Fibroblast of peridontal ligament (primary cell): ENCODE results near the gene A3GALT2.
A peak's percentile ranks its signal among the peaks of the same experiment; 100 is the strongest.

Source experiments
- DNase-seq: peaks from one replicate; pipeline ENCODE4 v3.0.0-alpha.2; 2010; ENCODE audit errors: extremely low read depth

A3GALT2 gene

GRCh38 chr1:33320619-33321165 is at the start of gene A3GALT2:
Gene A3GALT2, minus strand, starts transcription at chr1:33321098. Its CDS starts 0 bp downstream, at chr1:33321098.
- DNase-seq: no peak

GRCh38 chr1:33370301-33370700 is 49.4 kb upstream of the A3GALT2 start:
- peak; percentile 70 for DNase-seq

GRCh38 chr1:33369764-33370163 is 48.9 kb upstream of the A3GALT2 start:
- DNase-seq: no peak

GRCh38 chr1:33369081-33369480 is 48.2 kb upstream of the A3GALT2 start:
- no peak for DNase-seq

GRCh38 chr1:33368431-33368830 is 47.5 kb upstream of the A3GALT2 start:
- DNase-seq: no peak

GRCh38 chr1:33367485-33368405 is 46.8 kb upstream of the A3GALT2 start:
- DNase-seq: peak; percentile 79

GRCh38 chr1:33366762-33367484 is 46.0 kb upstream of the A3GALT2 start:
- no peak for DNase-seq

GRCh38 chr1:33365560-33365997 is 44.7 kb upstream of the A3GALT2 start:
- DNase-seq: peak; percentile 73

- DNase-seq: no peak
Measured at GRCh38 chr1:33364565-33364918, 43.6 kb upstream of the A3GALT2 start.

GRCh38 chr1:33363470-33363861 is 42.6 kb upstream of the A3GALT2 start:
- no peak for DNase-seq

GRCh38 chr1:33363021-33363420 is 42.1 kb upstream of the A3GALT2 start:
- no peak for DNase-seq

GRCh38 chr1:33361532-33362235 is 40.8 kb upstream of the A3GALT2 start:
- no peak for DNase-seq

GRCh38 chr1:33360367-33360766 is 39.5 kb upstream of the A3GALT2 start:
- no peak for DNase-seq

- DNase-seq: no peak
Measured at GRCh38 chr1:33359931-33360330, 39.0 kb upstream of the A3GALT2 start.

GRCh38 chr1:33358795-33359503 is 38.1 kb upstream of the A3GALT2 start:
- DNase-seq: no peak

GRCh38 chr1:33358114-33358794 is 37.4 kb upstream of the A3GALT2 start:
- DNase-seq: no peak

- DNase-seq: no peak
Measured at GRCh38 chr1:33357099-33357498, 36.2 kb upstream of the A3GALT2 start.

- no peak for DNase-seq
Measured at GRCh38 chr1:33354707-33355316, 33.9 kb upstream of the A3GALT2 start.

- no peak for DNase-seq
Measured at GRCh38 chr1:33353531-33353930, 32.6 kb upstream of the A3GALT2 start.

GRCh38 chr1:33351281-33351660 is 30.4 kb upstream of the A3GALT2 start:
- DNase-seq: no peak
